ENCODE data around the gene TRPT1.

GRCh38 chr11:64185693-64186491 lies 40.1 kb downstream of the TRPT1 start, which contains the start of gene STIP1:
- TF ChIP-seq CTCF (IDR thresholded peaks at IDR 0.05; ENCODE audit: low read length): no peak; the same call in 1 of the 2 replicates
- TF ChIP-seq EZH2 (IDR thresholded peaks at IDR 0.05; ENCODE audit: borderline replicate concordance, low read length): no peak
